ENCODE results near the gene CDC42EP1. TPM values are rescaled to one million over a fixed set of nuclear protein-coding genes. Genes with fewer than 3 reads are reported as not detected.

Gene CDC42EP1
- total RNA-seq, 1 donor from 2014 or later = 51.2 TPM

GRCh38 chr22:37555029-37555428 lies 5.3 kb upstream of the CDC42EP1 start:
- H3K9me3 Mint-ChIP-seq (ENCODE audit: unreplicated experiment) = no peaks in the 10 kb centered on the region
- no peaks in the 10 kb centered on the region for H3K27me3 Mint-ChIP-seq (ENCODE audit: unreplicated experiment)
- H3K27ac Mint-ChIP-seq (ENCODE audit: unreplicated experiment) = no peak overlapping the region
- H3K36me3 Mint-ChIP-seq (ENCODE audit: low read depth, unreplicated experiment) = no peaks in the 10 kb centered on the region
- TF ChIP-seq CTCF (IDR thresholded peaks at IDR 0.05; ENCODE audit: unreplicated experiment) = no peak
- no peak overlapping the region for H3K4me3 Mint-ChIP-seq (ENCODE audit: unreplicated experiment)
- DNase-seq (ENCODE audit: low spot score) = no peak
- peaks cover 39% of the 10 kb centered on the region for H3K4me1 Mint-ChIP-seq (ENCODE audit: unreplicated experiment)

- Mint-ChIP-seq H3K27ac (ENCODE audit: unreplicated experiment) (no peak overlapping the region), H3K27me3 (ENCODE audit: unreplicated experiment) (peaks cover under 1% of the 10 kb centered on the region), H3K36me3 (ENCODE audit: low read depth, unreplicated experiment) (no peaks in the 10 kb centered on the region), H3K4me3 (ENCODE audit: unreplicated experiment) (no peak overlapping the region), H3K9me3 (ENCODE audit: unreplicated experiment) (no peaks in the 10 kb centered on the region), H3K4me1 (ENCODE audit: unreplicated experiment) (peaks cover 30% of the 10 kb centered on the region)
- DNase-seq (ENCODE audit: low spot score) = no peak
- TF ChIP-seq CTCF (IDR thresholded peaks at IDR 0.05; ENCODE audit: unreplicated experiment) = no peak
These were observed 3.6 kb upstream of the CDC42EP1 start for GRCh38 chr22:37556710-37557109.

- H3K36me3 Mint-ChIP-seq (ENCODE audit: low read depth, unreplicated experiment) = no peaks in the 10 kb centered on the region
- DNase-seq (ENCODE audit: low spot score) = no peak
- H3K9me3 Mint-ChIP-seq (ENCODE audit: unreplicated experiment) = no peaks in the 10 kb centered on the region
- no peak overlapping the region for H3K4me3 Mint-ChIP-seq (ENCODE audit: unreplicated experiment)
- H3K4me1 Mint-ChIP-seq (ENCODE audit: unreplicated experiment) = peaks cover 33% of the 10 kb centered on the region
- no peak for TF ChIP-seq CTCF (IDR thresholded peaks at IDR 0.05; ENCODE audit: unreplicated experiment)
- peaks cover 5% of the 10 kb centered on the region for H3K27me3 Mint-ChIP-seq (ENCODE audit: unreplicated experiment)
- H3K27ac Mint-ChIP-seq (ENCODE audit: unreplicated experiment) = no peak overlapping the region
These were observed 2.8 kb upstream of the CDC42EP1 start for GRCh38 chr22:37557321-37558001.

GRCh38 chr22:37558815-37559214 lies 1.5 kb upstream of the CDC42EP1 start:
- DNase-seq (ENCODE audit: low spot score) = no peak
- Mint-ChIP-seq H3K27me3 (ENCODE audit: unreplicated experiment) (peaks cover 5% of the 10 kb centered on the region), H3K36me3 (ENCODE audit: low read depth, unreplicated experiment) (no peaks in the 10 kb centered on the region), H3K4me3 (ENCODE audit: unreplicated experiment) (no peak overlapping the region), H3K4me1 (ENCODE audit: unreplicated experiment) (peaks cover 35% of the 10 kb centered on the region), H3K27ac (ENCODE audit: unreplicated experiment) (no peak overlapping the region), H3K9me3 (ENCODE audit: unreplicated experiment) (no peaks in the 10 kb centered on the region)
- TF ChIP-seq CTCF (IDR thresholded peaks at IDR 0.05; ENCODE audit: unreplicated experiment) = no peak

GRCh38 chr22:37559521-37559900 lies 769 bp upstream of the CDC42EP1 start:
- H3K4me1 Mint-ChIP-seq (ENCODE audit: unreplicated experiment) = peaks cover 37% of the 10 kb centered on the region
- peak overlapping the region; percentile 82 for H3K4me3 Mint-ChIP-seq (ENCODE audit: unreplicated experiment)
- no peak for TF ChIP-seq CTCF (IDR thresholded peaks at IDR 0.05; ENCODE audit: unreplicated experiment)
- H3K27ac Mint-ChIP-seq (ENCODE audit: unreplicated experiment) = peak overlapping the region; percentile 74
- no peaks in the 10 kb centered on the region for H3K9me3 Mint-ChIP-seq (ENCODE audit: unreplicated experiment)
- H3K27me3 Mint-ChIP-seq (ENCODE audit: unreplicated experiment) = peaks cover 5% of the 10 kb centered on the region
- no peaks in the 10 kb centered on the region for H3K36me3 Mint-ChIP-seq (ENCODE audit: low read depth, unreplicated experiment)
- no peak for DNase-seq (ENCODE audit: low spot score)
